Fibroblast of skin of right quadriceps (primary cell): Measurements from ENCODE around the gene AGMAT.

Experiments
- DNase-seq: peaks from one replicate; pipeline ENCODE4 v3.0.0-alpha.2; 2013

AGMAT gene, protein sequence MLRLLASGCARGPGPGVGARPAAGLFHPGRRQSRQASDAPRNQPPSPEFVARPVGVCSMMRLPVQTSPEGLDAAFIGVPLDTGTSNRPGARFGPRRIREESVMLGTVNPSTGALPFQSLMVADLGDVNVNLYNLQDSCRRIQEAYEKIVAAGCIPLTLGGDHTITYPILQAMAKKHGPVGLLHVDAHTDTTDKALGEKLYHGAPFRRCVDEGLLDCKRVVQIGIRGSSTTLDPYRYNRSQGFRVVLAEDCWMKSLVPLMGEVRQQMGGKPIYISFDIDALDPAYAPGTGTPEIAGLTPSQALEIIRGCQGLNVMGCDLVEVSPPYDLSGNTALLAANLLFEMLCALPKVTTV

DNA sequence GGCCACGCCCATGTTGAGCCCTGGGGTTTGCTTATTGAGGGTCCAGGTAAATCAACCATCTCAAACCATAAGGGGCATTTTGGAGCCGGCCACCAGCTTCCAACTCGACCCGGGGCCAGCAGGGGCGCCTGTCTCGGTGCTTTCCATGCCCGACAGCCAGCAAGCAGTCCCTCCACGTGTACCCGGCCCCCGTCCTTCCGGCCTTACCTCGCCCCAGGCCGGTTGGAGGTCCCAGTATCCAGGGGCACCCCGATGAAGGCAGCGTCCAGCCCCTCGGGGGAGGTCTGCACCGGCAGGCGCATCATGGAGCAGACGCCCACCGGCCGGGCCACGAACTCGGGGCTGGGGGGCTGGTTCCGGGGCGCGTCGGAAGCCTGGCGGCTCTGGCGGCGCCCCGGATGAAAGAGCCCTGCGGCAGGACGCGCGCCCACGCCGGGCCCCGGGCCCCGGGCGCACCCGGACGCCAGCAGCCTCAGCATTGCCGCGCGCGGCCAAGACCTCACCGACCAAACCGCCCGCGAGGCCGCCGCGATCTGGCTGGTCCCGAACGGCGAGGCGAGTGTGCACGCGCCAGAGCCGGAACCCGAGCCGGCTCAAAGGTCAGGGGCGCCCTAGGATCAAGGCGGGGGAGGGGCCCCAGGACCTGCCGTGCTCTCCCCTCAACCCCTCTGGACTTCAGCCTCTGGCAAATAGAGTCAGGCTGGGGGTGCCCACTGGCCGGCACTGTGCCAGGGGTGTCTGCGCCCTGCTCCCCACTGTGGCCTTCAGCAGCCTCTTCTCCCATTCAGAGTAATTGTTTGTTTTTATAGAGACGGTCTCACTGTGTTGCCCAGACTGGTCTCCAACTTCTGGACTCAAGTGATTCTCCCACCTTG lies at the start of gene AGMAT:
Gene AGMAT (minus strand): TSS at position 563 of the 875 bp plus-strand sequence. CDS start 84 bp downstream, at position 479.
- DNase-seq = peak; percentile 34

DNA sequence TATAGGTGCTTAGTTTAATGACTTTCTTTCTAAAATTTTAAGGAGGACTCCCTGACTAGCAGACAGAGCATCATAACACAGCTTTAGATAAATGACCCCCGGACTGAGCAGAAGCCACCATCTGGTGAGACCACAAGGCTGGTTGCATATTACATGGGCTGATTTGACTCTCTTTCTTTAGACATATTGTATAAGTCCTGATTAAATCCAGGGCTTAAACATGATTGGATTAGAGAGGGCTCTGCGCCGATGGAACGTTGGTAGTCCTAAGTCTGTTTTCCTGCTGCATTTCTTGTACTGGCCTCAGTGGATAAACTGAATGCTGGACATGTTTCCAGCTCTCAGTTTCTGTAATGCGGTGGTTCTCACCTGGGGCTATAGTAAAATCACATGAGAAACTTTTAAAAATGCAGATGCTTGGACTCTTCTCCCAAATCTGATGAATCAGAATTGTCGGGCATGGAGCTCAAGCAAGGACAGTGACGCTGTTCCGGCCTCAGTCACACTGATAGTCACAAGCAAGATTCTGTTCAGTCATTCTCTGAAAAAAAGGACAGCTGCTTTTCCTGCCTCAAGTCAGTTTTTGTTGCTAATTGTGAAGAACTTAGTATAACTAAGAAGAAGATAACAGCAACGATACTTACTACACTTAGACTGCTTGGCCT lies 49.0 kb upstream of the AGMAT start:
- no peak for DNase-seq

DNA sequence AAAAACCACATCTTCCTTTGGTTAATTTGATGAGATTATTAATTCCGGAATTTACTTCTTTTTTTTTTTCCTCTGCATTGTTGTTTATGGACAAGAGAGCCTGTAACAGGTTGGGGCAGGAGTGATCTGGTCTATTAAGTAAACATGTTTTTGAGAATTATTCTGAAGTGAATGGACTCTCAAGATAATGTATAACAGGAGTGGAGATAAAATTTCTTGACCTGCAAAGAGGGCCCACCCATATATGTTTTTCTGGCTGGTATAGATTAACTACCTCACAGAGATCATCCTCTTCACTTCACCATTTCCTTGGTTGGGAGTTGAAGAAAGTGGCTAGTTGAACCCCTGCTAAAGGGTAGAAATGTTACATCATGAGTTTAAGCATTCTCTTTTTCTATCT lies 43.2 kb upstream of the AGMAT start:
- DNase-seq = no peak

DNA sequence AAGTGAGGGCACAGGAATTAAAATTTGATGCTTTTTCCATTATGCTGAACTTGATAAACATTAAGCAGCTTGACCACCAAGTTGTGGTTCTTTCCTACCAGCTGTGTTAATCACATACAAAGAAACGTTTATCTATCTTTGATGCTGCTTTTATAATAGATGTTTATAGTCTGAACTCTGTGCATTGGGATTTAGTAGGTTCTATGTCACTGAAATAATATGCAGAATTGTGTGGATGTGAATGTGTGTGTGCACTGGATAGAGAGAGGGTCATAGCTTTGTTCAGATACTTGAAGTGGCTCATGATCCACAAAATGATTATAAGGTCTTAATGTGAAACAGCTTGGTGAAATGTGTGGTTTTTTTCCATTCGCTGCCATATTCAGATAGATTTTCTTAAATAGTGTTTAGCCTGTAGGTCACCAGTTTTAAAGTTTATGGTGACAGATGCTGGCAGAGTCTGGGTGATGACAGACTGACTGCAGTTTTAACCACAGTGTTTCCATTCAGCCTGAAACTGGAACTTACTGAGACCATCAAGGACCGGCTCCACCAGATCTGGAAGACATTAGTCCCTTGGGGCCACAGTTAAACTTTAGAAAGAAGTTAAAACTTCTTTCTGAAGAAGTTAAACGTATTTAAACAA lies 42.6 kb upstream of the AGMAT start:
- peak; percentile 70 for DNase-seq

DNA sequence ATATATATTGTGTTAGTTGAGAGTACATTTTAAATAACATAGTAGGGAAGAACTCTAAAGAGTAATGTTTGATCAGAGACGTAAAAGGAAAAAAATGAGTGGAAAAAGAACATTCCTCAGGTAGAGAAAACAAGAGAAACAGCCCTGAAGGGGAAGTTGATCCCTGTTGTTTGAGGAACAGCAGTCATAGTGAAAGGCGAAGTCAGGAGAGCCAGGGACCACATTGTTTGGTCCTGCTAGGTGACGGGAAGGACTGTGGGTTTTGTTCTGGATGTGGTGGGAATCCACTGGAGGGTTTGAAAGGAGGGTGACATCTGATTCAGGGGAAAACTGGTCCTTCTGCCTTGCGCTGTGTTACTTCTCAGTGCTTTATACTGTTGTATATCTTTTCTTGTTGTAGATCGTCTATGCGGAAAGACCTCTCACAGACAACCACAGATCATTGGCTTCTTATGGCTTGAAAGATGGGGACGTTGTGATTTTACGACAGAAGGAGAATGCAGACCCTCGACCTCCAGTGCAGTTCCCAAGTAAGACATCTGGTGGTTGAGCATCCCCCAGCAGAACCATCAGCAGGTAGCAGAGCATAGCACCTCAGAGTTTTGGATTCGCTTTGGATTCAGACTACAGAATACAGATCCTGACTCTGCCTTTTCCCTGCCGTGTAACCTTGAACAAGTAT lies 41.6 kb upstream of the AGMAT start:
- no peak for DNase-seq

DNA sequence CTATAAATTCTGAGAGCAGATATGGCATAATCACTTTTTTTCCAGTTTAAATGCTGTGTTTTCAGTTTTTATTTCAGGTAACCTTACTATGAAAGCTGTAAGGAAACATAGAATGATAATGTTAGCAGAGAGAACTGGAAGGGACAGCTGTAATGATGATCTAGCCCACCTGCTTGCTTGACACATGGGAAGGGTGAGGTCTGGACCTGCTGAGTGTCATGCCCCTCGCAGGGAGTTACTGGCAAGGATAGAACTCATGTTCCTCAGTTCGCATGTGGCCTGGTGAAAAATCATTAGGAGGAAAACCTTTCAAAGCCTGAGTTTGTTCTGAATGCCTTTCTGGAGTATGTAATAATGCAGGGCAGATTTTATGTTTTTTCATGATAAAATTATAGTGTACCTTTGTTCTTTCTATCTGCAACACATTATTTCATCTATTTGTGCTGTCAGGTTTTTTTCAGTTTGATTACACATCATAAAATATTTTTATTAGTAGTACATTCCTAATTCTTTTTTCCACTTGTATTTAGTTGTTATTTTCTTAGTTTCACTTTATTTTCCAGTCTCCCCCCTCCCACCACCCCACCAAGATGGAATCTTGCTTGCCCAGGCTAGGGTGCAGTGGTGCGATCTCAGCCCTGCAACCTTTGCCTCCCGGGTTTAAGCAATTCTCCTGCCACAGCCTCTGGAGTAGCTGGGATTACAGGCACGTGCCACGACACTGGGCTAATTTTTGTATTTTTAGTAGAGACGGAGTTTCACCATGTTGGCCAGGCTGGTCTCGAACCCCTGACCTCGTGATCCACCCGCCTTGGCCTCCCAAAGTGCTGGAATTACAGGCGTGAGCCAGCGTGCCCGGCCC lies 40.4 kb upstream of the AGMAT start:
- DNase-seq = no peak

DNA sequence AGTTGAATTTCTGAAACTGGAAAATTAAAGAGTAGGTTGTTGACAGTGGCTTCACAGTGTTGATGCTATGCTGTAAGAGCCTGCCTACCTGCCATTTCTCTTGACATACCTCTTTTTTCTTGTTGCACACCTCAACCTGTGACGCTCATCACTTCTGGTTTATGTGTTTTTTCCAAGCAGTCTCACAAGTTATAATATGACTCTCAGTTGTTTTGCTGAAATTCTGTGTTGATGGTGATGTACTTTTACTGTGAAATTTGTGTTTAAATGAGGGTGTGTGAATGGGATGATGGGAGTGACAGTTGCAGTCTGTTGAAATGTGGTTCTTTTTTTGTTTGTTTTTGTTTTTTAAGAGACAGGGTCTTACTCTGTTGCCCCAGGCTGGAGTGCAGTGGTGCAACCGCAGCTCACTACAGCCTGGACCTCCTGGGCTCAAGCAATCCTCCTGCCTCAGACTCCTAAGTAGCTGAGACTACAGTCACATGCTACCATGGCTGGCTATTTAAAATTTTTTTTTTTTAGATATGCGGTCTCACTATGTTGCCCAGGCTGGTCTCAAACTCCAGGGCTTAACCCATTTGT lies 39.4 kb upstream of the AGMAT start:
- DNase-seq = no peak

DNA sequence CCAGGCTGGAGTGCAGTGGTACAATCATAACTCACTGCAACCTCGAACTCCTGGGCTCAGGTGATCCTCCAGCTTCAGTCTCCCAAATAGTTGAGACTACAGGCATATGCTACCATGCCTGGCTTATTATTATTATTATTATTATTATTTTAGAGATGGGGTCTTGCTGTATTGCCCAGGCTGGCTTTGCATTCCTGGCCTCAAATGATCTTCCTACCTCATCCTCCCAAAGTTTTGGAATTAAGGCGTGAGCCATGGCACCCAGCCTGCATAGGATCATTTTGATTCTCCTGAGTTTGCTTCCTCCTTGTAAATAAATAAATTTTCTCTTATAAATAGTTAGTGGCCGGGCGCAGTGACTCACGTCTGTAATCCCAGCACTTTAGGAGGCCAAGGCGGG lies 38.6 kb upstream of the AGMAT start:
- DNase-seq = no peak

DNA sequence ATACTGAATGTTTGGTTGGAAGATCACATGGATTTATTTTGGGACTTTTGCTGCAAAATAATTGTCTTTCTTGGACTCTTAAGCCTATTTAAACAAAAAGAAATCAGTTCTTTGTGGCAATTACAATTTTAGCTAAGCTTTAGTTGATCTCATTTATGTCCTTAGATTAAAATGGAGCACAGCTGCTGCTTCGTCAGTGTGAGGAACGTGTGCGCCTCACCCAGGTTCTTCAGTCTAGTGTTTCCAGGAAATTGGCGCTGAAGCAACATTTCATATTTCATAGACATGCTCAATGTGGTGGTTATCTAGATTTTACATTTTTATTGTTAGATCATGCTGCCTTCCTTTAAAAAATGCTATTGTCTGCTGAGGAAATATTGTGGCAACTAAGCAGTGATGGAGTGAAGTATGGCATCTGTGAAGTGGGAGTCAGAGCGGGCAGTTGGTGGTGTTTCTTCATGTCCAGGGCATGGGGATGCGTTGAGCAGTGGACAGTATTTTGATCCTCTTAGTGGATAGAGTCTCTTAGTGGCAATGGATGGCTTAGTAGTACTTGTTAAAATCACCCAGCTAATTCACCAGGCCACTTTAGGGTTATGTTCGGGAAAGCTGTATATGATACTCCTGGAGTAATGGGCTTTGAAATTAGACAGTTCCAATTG lies 38.0 kb upstream of the AGMAT start:
- no peak for DNase-seq

DNA sequence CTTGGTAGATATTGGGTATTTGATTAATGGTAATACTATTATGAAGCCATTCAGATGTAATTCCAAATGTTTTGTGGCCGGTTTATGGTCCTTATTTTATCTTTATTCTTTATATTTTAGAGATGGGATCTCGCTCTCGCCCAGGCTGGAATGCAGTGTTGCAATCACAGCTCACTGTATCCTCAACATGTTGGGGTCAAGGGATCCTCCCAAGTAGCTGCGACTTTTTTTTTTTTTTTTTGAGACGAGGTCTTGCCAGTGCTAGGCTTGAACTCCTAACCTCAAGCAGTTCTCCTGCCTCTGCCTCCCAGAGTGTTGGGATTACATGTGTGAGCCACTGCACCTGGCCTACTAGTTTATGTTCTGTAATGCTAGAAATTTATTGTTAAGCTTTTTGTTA lies 37.1 kb upstream of the AGMAT start:
- DNase-seq = no peak

DNA sequence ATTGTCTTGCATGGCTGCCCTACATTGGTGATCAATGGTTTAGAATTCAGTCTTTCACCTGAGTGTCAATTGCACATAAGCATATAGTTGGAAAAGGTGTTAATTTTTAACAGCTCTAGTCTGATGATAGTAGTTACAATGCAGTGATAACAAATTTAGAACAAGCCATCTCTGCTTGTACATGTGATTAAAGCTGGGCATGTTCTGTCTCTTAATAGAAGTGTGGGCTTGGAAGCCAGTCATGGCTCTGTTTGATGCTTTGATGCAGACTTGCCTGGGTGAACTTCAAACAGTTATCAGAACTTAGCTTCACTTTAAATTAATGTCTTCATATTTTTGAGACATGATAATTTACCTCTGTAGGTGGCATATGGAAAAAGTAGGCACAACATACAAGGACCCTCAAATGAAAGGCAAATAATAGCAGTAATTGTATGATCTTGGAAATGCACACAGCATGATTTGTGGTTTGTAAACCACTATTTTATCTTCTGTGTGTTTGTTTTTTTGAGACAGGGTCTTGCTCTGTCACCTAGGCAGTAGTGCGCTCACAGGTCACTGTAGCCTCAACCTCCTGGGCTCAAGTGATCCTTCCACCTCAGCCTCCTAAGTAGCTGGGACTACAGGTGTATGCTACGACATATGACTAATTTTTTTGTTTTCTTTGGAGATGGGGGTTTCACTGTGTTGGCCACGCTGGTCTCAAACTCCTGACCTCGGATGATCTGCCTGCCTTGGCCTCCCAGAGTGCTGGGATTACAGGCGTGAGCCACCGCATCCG lies 36.2 kb upstream of the AGMAT start:
- no peak for DNase-seq

DNA sequence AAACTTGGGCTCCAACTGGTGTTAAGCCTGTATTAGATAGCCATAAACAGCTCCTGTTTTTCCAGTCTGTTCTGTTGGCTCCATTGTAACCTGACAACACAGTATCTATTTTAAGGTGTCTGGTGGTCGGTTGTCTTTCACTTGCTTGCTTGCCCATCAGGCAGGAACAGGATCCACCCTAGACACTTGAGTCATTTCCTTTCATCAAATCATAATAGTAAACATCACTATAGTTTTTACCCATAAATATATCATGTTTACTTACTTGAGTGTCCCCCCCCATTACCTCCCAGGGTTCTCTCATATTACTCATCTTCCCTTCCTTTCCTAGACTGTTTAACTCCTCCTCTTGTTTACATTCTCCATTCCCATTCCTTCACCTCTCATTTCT lies 35.3 kb upstream of the AGMAT start:
- peak; percentile 53 for DNase-seq

DNA sequence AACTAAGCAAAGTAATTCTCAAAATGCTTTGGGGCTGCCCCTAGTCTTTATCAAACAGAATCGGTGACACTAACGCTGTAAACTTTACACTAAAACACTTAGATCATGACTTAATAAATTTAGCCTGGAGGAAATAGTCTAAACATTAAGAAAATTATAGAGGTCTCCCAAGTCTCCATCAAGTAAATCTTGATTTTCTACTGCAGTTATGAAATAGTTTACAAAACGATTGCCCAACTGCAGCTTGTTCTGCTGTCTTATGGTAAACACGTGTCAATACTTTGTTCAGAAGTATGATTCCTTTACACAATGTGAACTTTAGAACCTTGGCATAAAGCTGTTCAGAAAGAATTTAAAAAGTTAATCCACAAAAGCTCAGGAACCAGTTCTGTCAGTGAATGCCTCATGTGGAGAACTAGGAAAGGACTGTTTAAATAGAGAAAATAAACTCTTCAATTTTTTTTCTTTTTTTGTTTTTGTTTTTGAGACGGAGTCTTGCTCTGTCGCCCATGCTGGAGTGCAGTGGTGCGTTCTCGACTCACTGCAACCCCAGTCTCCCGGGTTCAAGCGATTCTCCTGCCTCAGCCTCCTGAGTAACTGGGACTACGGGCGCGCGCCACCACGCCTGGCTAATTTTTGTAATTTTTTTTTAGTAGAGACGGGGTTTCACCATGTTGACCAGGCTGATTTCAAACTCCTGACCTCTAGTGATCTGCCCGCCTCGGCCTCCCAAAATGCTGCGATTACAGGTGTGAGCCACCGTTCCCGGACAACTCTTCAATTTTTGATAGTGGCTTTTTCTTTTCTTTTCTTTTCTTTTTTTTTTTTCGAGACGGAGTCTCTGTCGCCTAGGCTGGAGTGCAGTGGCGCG lies 34.0 kb upstream of the AGMAT start:
- peak; percentile 66 for DNase-seq

DNA sequence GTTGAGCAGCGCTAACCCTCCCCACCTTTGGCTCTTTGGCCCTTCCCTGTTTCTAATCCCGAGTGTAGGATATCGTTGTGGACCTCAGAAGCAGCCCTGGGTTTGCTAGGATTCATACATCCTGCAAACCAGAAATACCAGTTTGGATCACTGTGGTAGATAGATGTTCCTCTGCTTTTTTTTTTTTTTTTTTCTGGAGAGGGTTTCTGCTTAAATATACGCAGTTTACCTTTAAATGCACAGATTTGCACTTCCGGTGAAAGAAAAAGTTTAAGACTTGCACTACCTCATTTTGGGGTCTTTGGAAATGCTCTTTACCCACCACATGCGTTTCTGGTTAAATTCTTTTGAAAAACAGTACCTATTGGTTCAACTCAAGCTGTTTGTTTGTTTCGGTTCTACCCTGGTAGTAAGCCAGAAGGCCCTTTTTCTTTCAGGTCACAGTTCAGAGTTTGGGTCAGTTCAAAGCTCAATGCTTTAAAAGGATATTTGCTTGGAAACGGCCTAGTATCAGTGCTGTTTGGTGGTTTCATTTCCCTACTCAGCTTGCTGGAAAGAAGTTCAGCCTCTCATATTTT lies 33.3 kb upstream of the AGMAT start:
- DNase-seq = no peak

DNA sequence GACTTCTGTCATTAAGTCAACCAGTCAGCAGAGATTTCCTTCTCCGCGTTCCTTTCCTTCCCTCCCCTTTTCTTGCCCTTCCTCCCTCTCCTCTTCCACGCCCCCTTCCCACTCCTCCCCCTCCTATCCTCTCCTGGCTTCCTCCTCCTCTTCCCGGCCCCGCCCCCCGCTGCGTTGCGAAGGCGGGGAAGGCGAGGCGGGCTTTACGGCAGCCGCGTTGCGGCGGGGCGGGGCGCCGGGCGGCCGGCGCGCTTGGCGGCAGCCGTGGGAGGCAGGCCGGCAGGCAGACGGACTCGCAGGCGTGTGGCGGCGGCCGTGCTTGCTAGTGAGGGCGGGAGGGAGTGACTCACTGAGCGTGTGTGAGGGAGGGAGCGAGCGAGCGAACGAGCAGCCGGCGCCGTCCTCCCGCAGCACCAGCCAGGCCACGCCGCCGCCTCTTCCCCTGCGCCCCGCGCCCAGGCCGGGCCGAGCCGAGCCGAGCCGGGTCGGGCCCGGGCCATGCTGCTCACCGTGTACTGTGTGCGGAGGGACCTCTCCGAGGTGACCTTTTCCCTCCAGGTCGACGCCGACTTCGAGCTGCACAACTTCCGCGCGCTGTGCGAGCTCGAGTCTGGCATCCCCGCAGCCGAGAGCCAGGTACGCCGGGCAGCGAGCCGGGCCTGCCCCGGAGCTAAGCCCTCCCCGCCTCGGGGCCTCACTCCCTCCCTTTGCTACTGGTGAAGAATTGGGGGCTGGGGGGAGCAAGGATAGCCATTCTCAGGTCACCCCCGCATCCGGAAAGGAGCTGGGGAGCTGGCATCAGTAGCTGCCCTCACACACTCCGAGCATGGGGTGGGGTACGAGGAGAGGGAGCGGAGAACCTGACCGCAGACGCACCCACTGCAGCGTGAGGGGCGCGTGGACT lies 32.6 kb upstream of the AGMAT start, which contains the start of gene DDI2:
Gene DDI2 (plus strand): TSS at position 286 of the 904 bp plus-strand sequence. CDS start 213 bp downstream, at position 499.
- DNase-seq = peak; percentile 99

DNA sequence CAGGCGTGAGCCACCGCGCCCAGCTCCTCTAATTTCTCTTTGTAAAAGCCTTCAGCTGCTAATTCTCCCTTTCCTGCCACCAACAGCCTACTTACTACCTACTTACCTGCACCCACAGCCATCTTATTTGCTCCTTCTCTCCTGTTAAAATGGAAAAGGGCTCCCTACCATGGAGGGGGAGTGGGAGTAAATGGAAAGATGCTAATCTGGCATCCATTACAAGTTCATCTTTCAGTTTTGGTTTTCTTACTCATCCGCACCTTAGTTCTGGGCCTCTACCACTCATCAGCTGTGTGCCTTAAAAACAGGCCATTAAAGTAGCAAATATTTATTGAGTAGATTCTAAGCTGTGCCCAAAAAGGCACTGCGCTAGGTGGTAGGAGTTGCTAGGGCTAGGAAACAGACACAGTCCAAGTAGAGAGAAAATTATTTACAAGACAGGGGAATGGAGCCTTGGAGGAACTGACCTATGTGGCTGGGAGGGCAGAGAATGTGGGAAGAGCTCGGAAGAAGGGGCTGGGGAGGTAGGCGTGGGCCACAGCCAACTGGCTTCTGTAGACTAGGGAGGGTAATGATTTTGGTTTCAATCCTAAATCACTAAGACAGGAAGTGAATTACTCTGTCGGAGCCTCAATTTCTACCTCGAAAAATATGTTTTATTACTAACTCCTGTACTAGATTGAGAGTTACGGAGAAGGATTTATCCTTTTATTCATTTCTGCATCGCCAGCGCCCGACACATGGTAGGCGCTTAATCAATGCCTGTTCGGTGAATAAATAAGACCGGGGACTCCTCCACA lies 31.7 kb upstream of the AGMAT start:
- no peak for DNase-seq
